OCI-LY7 (cell line): ENCODE measurements around the gene FCN1. TPM values are rescaled to one million over a fixed set of nuclear protein-coding genes. Genes with fewer than 3 reads are reported as not detected.

Experiments used
- BruUV-seq: library from RNA; stranded (reverse); fragments of 400-500 nt; replicated peaks from 2 replicates; lab custom pipeline; 2021; lab: Mats Ljungman, UMichigan
- CTCF ChIA-PET: fragments of 300-600 bp; sonication (Branson Sonifier 250); formaldehyde crosslinking; loops from one replicate; lab custom pipeline; 2022; ENCODE audit warnings: antibody characterized with exemption; ENCODE audit not compliant: unreplicated experiment; lab: Charles Lee
- POLR2A ChIA-PET: fragments of 300-600 bp; sonication (Branson Sonifier 250); formaldehyde crosslinking; loops from one replicate; lab custom pipeline; 2022; ENCODE audit warnings: antibody characterized with exemption; lab: Charles Lee
- DNase-seq: peaks from one replicate; pipeline ENCODE4 v3.0.0-alpha.2; 2015; ENCODE audit warnings: low spot score
- H2AFZ ChIP-seq: fragments of 200-600 bp; sonication (generic), shearing (Covaris generic); 2 replicates; pipeline ENCODE4 v1.6.1; 2014; ENCODE audit warnings: mild to moderate bottlenecking, antibody characterized with exemption, low read length, moderate library complexity
- H3K27ac ChIP-seq: fragments of 200-600 bp; sonication (generic); 2 replicates; pipeline ENCODE4 v1.5.1; 2014; ENCODE audit warnings: mixed run types, low read depth, mild to moderate bottlenecking, moderate library complexity, low read length, inconsistent platforms; ENCODE audit not compliant: poor library complexity, severe bottlenecking
- H3K36me3 ChIP-seq: fragments of 200-600 bp; sonication (generic); 2 replicates; pipeline ENCODE4 v1.6.1; 2014; ENCODE audit warnings: mild to moderate bottlenecking, antibody characterized with exemption, low read length, moderate library complexity, mixed read lengths; ENCODE audit not compliant: insufficient read depth
- H3K4me1 ChIP-seq: fragments of 200-600 bp; sonication (generic); 2 replicates; pipeline ENCODE4 v1.5.1; 2014; ENCODE audit warnings: mild to moderate bottlenecking, low read length; ENCODE audit not compliant: insufficient read depth, poor library complexity, severe bottlenecking
- H3K4me2 ChIP-seq: fragments of 200-600 bp; sonication (generic); 2 replicates; pipeline ENCODE4 v1.6.1; 2014; ENCODE audit warnings: mild to moderate bottlenecking, low read length
- H3K4me3 ChIP-seq: fragments of 200-600 bp; sonication (generic); 2 replicates; pipeline ENCODE4 v1.5.1; 2014; ENCODE audit warnings: mild to moderate bottlenecking, low read depth, low read length; ENCODE audit not compliant: poor library complexity, severe bottlenecking
- H3K79me2 ChIP-seq: fragments of 200-600 bp; sonication (generic); 2 replicates; pipeline ENCODE4 v1.6.1; 2016; ENCODE audit warnings: low read depth, mild to moderate bottlenecking, low read length, moderate library complexity, mixed read lengths; ENCODE audit not compliant: insufficient read depth
- H3K9me2 ChIP-seq: fragments of 200-600 bp; sonication (generic); 2 replicates; pipeline ENCODE4 v1.6.1; 2016; ENCODE audit warnings: mild to moderate bottlenecking, low read length, mixed read lengths; ENCODE audit not compliant: insufficient read depth
- H3K9me3 ChIP-seq: fragments of 200-600 bp; sonication (generic); 2 replicates; pipeline ENCODE4 v1.6.1; 2014; ENCODE audit warnings: mild to moderate bottlenecking, mixed run types, low read length, mixed read lengths
- H4K20me1 ChIP-seq: fragments of 200-600 bp; sonication (generic); 2 replicates; pipeline ENCODE4 v1.6.1; 2014; ENCODE audit warnings: mild to moderate bottlenecking, antibody characterized with exemption, low read length, moderate library complexity, mixed read lengths; ENCODE audit not compliant: insufficient read depth
- EZH2phosphoT487 ChIP-seq: fragments of 200-600 bp; sonication (generic); IDR thresholded peaks from 2 replicates; pipeline ENCODE4 v1.6.1; 2018; ENCODE audit warnings: low read depth, borderline replicate concordance, mild to moderate bottlenecking, mixed run types, antibody characterized with exemption, low read length, moderate library complexity, mixed read lengths
- intact Hi-C: fragments of 100-400 bp; cut with micrococcal nuclease; formaldehyde crosslinking; loops from one replicate; pipeline ENCODE4 v1.10.0; 2022; ENCODE audit not compliant: unreplicated experiment
- total RNA-seq, 2 experiments: library from RNA; depleted of rRNA in 1 of 2; stranded (reverse); fragments of >200 nt in 1 of 2; shearing (Covaris generic) in 1 of 2; gene quantifications; 2 replicates each; pipeline ENCODE4 v1.2.3, GENCODE V29; 2014 to 2022
- TF ChIP-seq, protein P1 (sequence below): fragments of 200-600 bp; sonication (generic); conservative IDR thresholded peaks from 2 replicates; pipeline ENCODE4 v1.5.1; 2014; ENCODE audit warnings: mild to moderate bottlenecking, antibody characterized with exemption, low read length, moderate library complexity, mixed read lengths

FCN1 gene
- total RNA-seq, 2 experiments from 2014 or later = 0.19 to 0.30 TPM

DNA sequence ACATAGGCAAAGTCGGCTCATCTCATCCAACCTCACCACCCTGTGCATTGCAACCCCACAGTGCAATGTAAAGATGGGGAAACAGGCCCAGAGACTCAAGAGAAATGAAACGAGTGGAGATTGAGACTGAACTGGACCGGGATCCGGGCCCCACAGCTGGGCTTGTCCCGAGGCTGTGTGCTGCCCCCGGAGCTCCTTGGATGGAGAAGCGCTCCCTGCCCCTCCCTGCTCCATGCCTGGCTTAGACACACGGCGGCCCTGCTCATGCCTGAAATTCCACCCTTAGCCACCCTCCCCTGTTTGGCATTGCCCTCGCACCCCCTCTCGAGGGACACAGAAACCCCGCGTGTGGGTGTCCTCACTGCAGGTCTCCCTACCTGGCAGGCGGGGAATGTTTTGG lies 27.2 kb upstream of the FCN1 start:
- no peak for TF ChIP-seq EZH2phosphoT487
- TF ChIP-seq, protein P1, sequence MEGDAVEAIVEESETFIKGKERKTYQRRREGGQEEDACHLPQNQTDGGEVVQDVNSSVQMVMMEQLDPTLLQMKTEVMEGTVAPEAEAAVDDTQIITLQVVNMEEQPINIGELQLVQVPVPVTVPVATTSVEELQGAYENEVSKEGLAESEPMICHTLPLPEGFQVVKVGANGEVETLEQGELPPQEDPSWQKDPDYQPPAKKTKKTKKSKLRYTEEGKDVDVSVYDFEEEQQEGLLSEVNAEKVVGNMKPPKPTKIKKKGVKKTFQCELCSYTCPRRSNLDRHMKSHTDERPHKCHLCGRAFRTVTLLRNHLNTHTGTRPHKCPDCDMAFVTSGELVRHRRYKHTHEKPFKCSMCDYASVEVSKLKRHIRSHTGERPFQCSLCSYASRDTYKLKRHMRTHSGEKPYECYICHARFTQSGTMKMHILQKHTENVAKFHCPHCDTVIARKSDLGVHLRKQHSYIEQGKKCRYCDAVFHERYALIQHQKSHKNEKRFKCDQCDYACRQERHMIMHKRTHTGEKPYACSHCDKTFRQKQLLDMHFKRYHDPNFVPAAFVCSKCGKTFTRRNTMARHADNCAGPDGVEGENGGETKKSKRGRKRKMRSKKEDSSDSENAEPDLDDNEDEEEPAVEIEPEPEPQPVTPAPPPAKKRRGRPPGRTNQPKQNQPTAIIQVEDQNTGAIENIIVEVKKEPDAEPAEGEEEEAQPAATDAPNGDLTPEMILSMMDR = no peak
- no peak for DNase-seq
- H3K27ac ChIP-seq = no peak overlapping the region
- peaks cover 24% of the 10 kb centered on the region for H3K4me1 ChIP-seq
- no peaks in the 10 kb centered on the region for H3K79me2 ChIP-seq
- H3K9me3 ChIP-seq = no peaks in the 10 kb centered on the region
- intact Hi-C loops = no loop called here
- H3K9me2 ChIP-seq = no peaks in the 10 kb centered on the region
- POLR2A ChIA-PET = no interaction called here
- no TSS peak for BruUV-seq
- H3K36me3 ChIP-seq = no peaks in the 10 kb centered on the region
- H3K4me3 ChIP-seq = no peak overlapping the region
- H2AFZ ChIP-seq = no peak overlapping the region
- CTCF ChIA-PET = no interaction called here
- no peaks in the 10 kb centered on the region for H4K20me1 ChIP-seq
- no peak overlapping the region for H3K4me2 ChIP-seq

DNA sequence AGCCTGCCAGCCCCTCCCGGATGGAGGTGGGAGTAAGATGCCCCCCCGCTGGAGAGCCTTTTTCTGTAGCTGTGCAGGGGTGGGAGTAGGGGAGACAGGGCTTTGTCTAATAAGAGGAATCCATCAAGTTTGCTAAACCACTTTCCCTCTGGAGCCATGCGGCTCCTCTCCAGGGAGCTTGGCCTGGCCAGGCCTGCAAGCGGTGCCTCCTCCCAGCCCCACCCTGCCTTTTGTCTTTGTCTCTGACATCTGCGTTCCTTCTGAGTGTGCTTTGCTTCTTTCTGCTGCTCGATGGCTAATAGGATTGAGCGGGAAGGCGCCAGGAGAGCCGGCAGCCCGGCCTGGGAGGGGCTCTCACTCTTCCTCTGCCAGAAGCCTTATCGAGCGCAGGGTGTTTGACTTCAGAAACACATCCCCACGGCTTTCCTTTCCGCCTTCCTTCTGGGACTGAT lies 26.7 kb upstream of the FCN1 start:
- POLR2A ChIA-PET = no interaction called here
- TF ChIP-seq, protein P1 = no peak
- TF ChIP-seq EZH2phosphoT487 = no peak
- intact Hi-C loops = no loop called here
- Histone ChIP-seq H3K9me2 (no peaks in the 10 kb centered on the region), H4K20me1 (no peaks in the 10 kb centered on the region), H3K36me3 (no peaks in the 10 kb centered on the region), H3K4me1 (peaks cover 20% of the 10 kb centered on the region), H3K4me2 (no peak overlapping the region), H3K4me3 (no peak overlapping the region), H2AFZ (no peak overlapping the region), H3K9me3 (no peaks in the 10 kb centered on the region), H3K27ac (no peak overlapping the region), H3K79me2 (no peaks in the 10 kb centered on the region)
- BruUV-seq = no TSS peak
- CTCF ChIA-PET = no interaction called here
- DNase-seq = no peak

DNA sequence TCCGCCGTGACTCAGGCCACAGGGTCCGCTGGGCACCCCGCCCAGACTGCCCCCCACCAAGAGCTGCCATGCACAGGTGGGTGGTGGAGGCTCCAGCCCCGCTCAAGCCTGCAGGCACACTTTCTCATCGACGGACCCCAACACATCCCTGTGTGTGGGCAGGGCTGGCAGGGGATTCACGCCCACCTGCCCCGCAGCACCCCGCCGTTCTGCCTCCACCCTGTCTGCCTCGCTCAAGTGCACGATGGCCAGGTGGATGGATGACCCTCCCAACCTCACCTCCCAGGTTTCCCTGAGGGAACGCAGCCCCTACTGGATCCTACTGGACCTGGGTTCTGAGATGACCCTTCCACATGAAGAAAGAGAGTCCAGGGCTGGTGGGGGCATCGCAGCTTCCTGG lies 26.1 kb upstream of the FCN1 start:
- TF ChIP-seq, protein P1 = no peak
- no peak for TF ChIP-seq EZH2phosphoT487
- no TSS peak for BruUV-seq
- Histone ChIP-seq H3K4me2 (no peak overlapping the region), H3K27ac (no peak overlapping the region), H3K9me3 (no peaks in the 10 kb centered on the region), H2AFZ (no peak overlapping the region), H3K4me1 (peaks cover 25% of the 10 kb centered on the region), H4K20me1 (no peaks in the 10 kb centered on the region), H3K36me3 (no peaks in the 10 kb centered on the region), H3K4me3 (no peak overlapping the region), H3K79me2 (no peaks in the 10 kb centered on the region), H3K9me2 (no peaks in the 10 kb centered on the region)
- DNase-seq = no peak
- ChIA-PET CTCF (no interaction called here), POLR2A (no interaction called here)
- intact Hi-C loops = no loop called here
